ENCODE data around the gene C5orf46.

Gene C5orf46

DNA sequence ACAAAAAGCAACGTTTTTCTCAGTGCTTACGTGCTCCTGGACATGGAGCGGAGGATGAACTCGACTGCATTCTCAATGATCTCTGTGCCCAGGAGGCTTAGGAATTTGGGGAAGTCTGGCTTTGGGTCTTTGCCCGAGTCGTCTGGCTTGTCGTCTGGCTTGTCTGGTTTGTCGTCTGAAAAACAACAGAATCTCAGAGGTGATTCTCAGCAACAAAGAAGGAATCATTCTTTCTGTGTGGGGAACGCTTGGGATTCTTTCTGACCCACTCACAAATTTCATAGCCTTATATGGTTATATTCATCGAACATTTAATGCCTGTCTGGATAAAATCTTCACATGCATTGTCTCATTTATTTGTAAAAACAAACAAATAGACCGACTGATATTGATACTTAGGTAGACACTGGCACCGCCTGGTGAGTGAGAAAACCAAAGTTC, 4.7 kb downstream of the C5orf46 start:
- H3K4me3 ChIP-seq (replicated peaks in 1 of 2; ENCODE audit: low read depth in 2 of 2, low read length in 2 of 2), result no peak overlapping the region
- DNase-seq (ENCODE audit: low read depth in 2 of 2), result peak; percentile 38 to 83
- TF ChIP-seq, protein P1, sequence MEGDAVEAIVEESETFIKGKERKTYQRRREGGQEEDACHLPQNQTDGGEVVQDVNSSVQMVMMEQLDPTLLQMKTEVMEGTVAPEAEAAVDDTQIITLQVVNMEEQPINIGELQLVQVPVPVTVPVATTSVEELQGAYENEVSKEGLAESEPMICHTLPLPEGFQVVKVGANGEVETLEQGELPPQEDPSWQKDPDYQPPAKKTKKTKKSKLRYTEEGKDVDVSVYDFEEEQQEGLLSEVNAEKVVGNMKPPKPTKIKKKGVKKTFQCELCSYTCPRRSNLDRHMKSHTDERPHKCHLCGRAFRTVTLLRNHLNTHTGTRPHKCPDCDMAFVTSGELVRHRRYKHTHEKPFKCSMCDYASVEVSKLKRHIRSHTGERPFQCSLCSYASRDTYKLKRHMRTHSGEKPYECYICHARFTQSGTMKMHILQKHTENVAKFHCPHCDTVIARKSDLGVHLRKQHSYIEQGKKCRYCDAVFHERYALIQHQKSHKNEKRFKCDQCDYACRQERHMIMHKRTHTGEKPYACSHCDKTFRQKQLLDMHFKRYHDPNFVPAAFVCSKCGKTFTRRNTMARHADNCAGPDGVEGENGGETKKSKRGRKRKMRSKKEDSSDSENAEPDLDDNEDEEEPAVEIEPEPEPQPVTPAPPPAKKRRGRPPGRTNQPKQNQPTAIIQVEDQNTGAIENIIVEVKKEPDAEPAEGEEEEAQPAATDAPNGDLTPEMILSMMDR (IDR thresholded peaks at IDR 0.05; ENCODE audit: low read depth, low read length), result no peak

- TF ChIP-seq, protein P1 (IDR thresholded peaks at IDR 0.05; ENCODE audit: low read depth, low read length), result no peak
- DNase-seq (ENCODE audit: low read depth in 2 of 2), result peak in 1 of 2 donors; percentile 80
- no peak overlapping the region for H3K4me3 ChIP-seq (replicated peaks in 1 of 2; ENCODE audit: low read depth in 2 of 2, low read length in 2 of 2)
Observed at GRCh38 chr5:147898875-147899401, 7.4 kb downstream of the C5orf46 start.

DNA sequence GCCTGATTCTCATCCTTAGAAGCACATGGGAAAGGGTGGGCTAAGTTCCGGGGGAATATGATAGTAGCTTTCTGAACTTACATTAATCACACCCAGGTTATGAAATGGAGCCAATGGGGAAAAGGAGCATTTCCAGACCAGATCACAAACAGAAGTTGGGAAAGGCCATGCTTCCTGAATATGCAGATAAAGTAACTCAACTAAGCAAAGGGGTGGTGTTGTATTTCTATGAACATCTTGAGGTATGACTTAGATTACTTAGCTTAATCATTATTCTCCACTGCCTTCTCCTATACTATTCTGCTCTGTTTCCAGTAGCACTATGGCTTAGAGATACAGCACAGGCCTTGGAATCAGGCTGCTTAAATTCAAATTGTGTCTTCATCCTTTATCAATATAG, 10.5 kb downstream of the C5orf46 start:
- DNase-seq (ENCODE audit: low read depth in 2 of 2), result no peak
- TF ChIP-seq, protein P1 (IDR thresholded peaks at IDR 0.05; ENCODE audit: low read depth, low read length), result no peak
- no peak overlapping the region for H3K4me3 ChIP-seq (replicated peaks in 1 of 2; ENCODE audit: low read depth in 2 of 2, low read length in 2 of 2)

DNA sequence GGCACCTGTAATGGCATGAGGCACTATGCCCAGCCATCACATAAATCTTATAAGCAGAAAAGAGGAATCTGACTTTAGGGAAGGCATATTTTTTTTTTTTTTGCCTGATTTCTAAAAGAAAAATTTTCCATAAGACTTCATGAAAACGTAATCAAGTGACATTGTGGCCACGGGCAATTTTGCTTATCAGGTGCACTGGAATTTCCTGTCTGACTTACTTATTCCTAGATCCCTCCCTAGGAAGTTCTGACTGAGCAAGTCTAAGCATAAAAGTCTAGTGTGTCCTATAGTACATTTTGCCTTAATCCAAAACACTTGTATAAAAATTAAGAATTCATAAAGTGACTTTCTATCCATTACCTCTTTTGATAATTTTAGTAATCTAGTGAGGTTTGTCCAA, 12.5 kb downstream of the C5orf46 start:
- H3K4me3 ChIP-seq (replicated peaks in 1 of 2; ENCODE audit: low read depth in 2 of 2, low read length in 2 of 2), result no peak overlapping the region
- TF ChIP-seq, protein P1 (IDR thresholded peaks at IDR 0.05; ENCODE audit: low read depth, low read length), result no peak
- peak; percentile 14 to 39 for DNase-seq (ENCODE audit: low read depth in 2 of 2)

DNA sequence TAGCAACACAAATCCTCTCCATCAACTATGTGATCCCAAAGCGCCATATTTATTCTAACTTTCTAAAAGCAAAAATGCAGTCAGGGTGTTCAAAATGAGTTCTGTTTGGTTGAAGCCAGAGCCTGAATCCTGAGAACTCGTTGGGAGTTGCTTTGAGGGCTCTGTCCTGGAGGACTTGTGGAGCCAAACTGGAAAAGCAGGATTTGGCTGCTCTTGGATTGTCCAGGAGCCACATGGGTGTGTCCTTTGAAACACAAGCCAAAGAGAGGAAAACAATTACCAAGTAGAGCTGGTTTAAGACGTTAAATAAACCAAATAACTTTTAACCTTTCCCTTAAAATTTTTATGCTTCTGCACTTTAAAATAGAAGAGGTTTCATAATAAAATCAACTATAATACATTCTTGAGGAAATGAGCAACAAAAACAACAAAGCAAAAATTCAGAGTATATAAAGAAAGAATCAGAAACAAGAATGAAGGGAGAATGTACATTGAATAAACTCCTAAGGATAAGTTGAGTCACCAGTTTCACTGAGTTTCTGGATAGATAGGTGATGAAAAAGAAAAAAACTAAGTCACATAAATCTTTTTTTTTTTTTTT, 13.5 kb downstream of the C5orf46 start:
- no peak overlapping the region for H3K4me3 ChIP-seq (replicated peaks in 1 of 2; ENCODE audit: low read depth in 2 of 2, low read length in 2 of 2)
- TF ChIP-seq, protein P1 (IDR thresholded peaks at IDR 0.05; ENCODE audit: low read depth, low read length), result no peak
- peak in 1 of 2 donors; percentile 59 for DNase-seq (ENCODE audit: low read depth in 2 of 2)

GRCh38 chr5:147887930-147888329, 18.4 kb downstream of the C5orf46 start:
- TF ChIP-seq, protein P1 (IDR thresholded peaks at IDR 0.05; ENCODE audit: low read depth, low read length), result no peak
- peak in 1 of 2 donors; percentile 69 for DNase-seq (ENCODE audit: low read depth in 2 of 2)
- no peak overlapping the region for H3K4me3 ChIP-seq (replicated peaks in 1 of 2; ENCODE audit: low read depth in 2 of 2, low read length in 2 of 2)

All from cardiac fibroblast (primary cell).